Measurements from ENCODE around the gene IL13RA1.

DNA sequence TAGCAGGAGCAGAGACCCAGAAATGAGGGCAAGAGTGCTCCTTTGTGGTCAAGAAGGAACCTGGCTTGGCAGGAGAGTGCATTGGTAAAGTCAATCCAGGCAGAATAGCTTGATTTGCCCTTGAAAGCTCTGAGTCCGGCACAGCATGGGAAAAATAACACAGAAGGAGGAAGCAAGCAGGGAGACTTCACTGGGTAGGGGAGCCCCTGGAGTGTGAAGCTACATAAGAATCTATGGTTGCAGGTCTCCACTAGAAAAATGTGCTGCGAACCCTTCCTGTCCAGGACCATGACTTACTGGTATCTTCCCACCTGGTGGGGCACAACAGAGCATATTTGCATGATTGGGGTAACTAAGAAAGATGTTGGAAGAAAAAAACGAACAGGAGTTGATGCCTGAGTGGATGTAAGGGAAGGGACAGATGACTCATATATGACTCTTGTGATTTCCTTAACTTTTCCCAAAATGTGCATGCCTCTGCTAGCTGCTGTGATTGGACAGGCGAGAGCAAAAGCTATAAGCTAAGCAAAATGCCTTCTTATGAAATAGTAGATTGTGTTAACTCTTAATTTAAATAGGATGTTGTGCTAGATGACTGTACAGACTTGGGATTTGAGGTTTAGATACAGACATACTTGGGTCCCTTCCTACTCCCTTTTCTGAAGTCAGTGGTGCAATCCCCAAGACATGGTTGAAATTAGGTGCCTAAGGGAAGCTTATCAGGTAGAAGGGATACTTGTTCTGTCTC, 3.3 kb downstream of the IL13RA1 start:
- TF ChIP-seq CEBPZ (IDR thresholded peaks at IDR 0.05; ENCODE audit: low read depth, low read length) (no peak), CTCF (IDR thresholded peaks at IDR 0.05 in 2 of 3, conservative IDR thresholded peaks at IDR 0.05 in 1 of 3; ENCODE audit: control insufficient read depth in 2 of 3, extremely low read depth in 1 of 3, insufficient read depth in 1 of 3, low read depth in 3 of 3, low read length in 3 of 3) (no peak), CHD2 (IDR thresholded peaks at IDR 0.05; ENCODE audit: borderline replicate concordance, low read depth, low read length) (no peak)
- TF ChIP-seq, protein P1, sequence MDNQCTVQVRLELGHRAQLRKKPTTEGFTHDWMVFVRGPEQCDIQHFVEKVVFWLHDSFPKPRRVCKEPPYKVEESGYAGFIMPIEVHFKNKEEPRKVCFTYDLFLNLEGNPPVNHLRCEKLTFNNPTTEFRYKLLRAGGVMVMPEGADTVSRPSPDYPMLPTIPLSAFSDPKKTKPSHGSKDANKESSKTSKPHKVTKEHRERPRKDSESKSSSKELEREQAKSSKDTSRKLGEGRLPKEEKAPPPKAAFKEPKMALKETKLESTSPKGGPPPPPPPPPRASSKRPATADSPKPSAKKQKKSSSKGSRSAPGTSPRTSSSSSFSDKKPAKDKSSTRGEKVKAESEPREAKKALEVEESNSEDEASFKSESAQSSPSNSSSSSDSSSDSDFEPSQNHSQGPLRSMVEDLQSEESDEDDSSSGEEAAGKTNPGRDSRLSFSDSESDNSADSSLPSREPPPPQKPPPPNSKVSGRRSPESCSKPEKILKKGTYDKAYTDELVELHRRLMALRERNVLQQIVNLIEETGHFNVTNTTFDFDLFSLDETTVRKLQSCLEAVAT (IDR thresholded peaks at IDR 0.05), result no peak
